Immature natural killer cell (primary cell): ENCODE measurements around the gene AXIN1. TPM values are rescaled to one million over a fixed set of nuclear protein-coding genes. Genes with fewer than 3 reads are reported as not detected.

Source experiments
- DNase-seq, 3 donors: peaks; one replicate each; pipeline ENCODE4 v3.0.0; 2022; ENCODE audit warnings: mixed read lengths in 1 of 3
- H3K27ac Mint-ChIP-seq, 6 donors: one replicate each; pipeline ENCODE4 v1.8.0; 2020; ENCODE audit warnings: mixed read lengths in 6 of 6, mild to moderate bottlenecking in 5 of 6, inconsistent platforms in 4 of 6, moderate library complexity in 3 of 6
- H3K27me3 Mint-ChIP-seq, 3 donors: one replicate each; pipeline ENCODE4 v1.8.0; 2020 to 2021; ENCODE audit warnings: low read depth in 3 of 3, mild to moderate bottlenecking in 3 of 3, mixed read lengths in 3 of 3, moderate library complexity in 3 of 3, inconsistent platforms in 1 of 3
- H3K36me3 Mint-ChIP-seq, 3 donors: one replicate each; pipeline ENCODE4 v1.8.0; 2020; ENCODE audit warnings: mixed read lengths in 3 of 3, inconsistent platforms in 2 of 3, mild to moderate bottlenecking in 2 of 3
- H3K4me1 Mint-ChIP-seq, 2 donors: one replicate each; pipeline ENCODE4 v1.8.0; 2020; ENCODE audit warnings: inconsistent platforms in 2 of 2, mild to moderate bottlenecking in 2 of 2, mixed read lengths in 2 of 2, moderate library complexity in 1 of 2
- H3K4me3 Mint-ChIP-seq, 5 donors: one replicate each; pipeline ENCODE4 v1.8.0; 2020; ENCODE audit warnings: mild to moderate bottlenecking in 5 of 5, mixed read lengths in 5 of 5, inconsistent platforms in 3 of 5, moderate library complexity in 3 of 5
- H3K9me3 Mint-ChIP-seq, 6 donors: one replicate each; pipeline ENCODE4 v1.8.0; 2020; ENCODE audit warnings: mild to moderate bottlenecking in 6 of 6, mixed read lengths in 6 of 6, inconsistent platforms in 4 of 6, moderate library complexity in 3 of 6
- polyA plus RNA-seq, 3 donors: library from polyadenylated mRNA; unstranded; fragments of 300-500 nt; fragmentation: Illumina TruSeq; gene quantifications; one replicate each; pipeline ENCODE4 v1.2.3, GENCODE V29; 2021

Gene AXIN1
- polyA plus RNA-seq, 3 donors from 2014 or later, result 1.9 to 12.5 (median 5.2) TPM

- no peak for DNase-seq
- peaks cover 0 to 8% (median 4%) of the 10 kb centered on the region in 3 donors for H3K36me3 Mint-ChIP-seq
- peaks cover 0 to 4% of the 10 kb centered on the region in 2 donors for H3K4me1 Mint-ChIP-seq
- H3K27me3 Mint-ChIP-seq, result peaks cover 0 to 15% (median 13%) of the 10 kb centered on the region in 3 donors
- H3K4me3 Mint-ChIP-seq, result no peak overlapping the region
- no peak overlapping the region for H3K27ac Mint-ChIP-seq
- H3K9me3 Mint-ChIP-seq, result no peaks in the 10 kb centered on the region
Observed at GRCh38 chr16:285146-286055, 67.1 kb downstream of the AXIN1 start.

GRCh38 chr16:284204-285120, 68.1 kb downstream of the AXIN1 start:
- Mint-ChIP-seq H3K27ac (no peak overlapping the region), H3K36me3 (peaks cover 0 to 8% (median 4%) of the 10 kb centered on the region in 3 donors), H3K4me1 (peaks cover under 1 to 4% of the 10 kb centered on the region in 2 donors), H3K9me3 (no peaks in the 10 kb centered on the region), H3K4me3 (no peak overlapping the region), H3K27me3 (peaks cover 0 to 15% (median 13%) of the 10 kb centered on the region in 3 donors)
- no peak for DNase-seq

GRCh38 chr16:283033-283805, 69.3 kb downstream of the AXIN1 start, which contains the start of gene PDIA2:
Gene PDIA2, plus strand, starts transcription at chr16:283164. Its CDS starts 6 bp downstream, at chr16:283170.
- H3K4me1 Mint-ChIP-seq, result peaks cover 10 to 12% of the 10 kb centered on the region in 2 donors
- H3K27ac Mint-ChIP-seq, result no peak within 1 kb of the TSS
- no peaks in the 10 kb centered on the region for H3K9me3 Mint-ChIP-seq
- peaks cover 7 to 18% (median 13%) of the 10 kb centered on the region in 3 donors for H3K27me3 Mint-ChIP-seq
- DNase-seq, result no peak
- peaks cover 0 to 8% (median 4%) of the 10 kb centered on the region in 3 donors for H3K36me3 Mint-ChIP-seq
- no peak within 1 kb of the TSS for H3K4me3 Mint-ChIP-seq

GRCh38 chr16:282491-282890, 70.0 kb downstream of the AXIN1 start:
- Mint-ChIP-seq H3K4me3 (no peak overlapping the region), H3K27ac (no peak overlapping the region), H3K27me3 (peaks cover 7 to 18% (median 10%) of the 10 kb centered on the region in 3 donors), H3K9me3 (no peaks in the 10 kb centered on the region), H3K4me1 (peaks cover 10 to 12% of the 10 kb centered on the region in 2 donors), H3K36me3 (peaks cover 0 to 4% (median 0%) of the 10 kb centered on the region in 3 donors)
- no peak for DNase-seq

- Mint-ChIP-seq H3K4me3 (no peak overlapping the region), H3K4me1 (peaks cover 10 to 12% of the 10 kb centered on the region in 2 donors), H3K36me3 (peaks cover 0 to 4% (median 0%) of the 10 kb centered on the region in 3 donors), H3K27ac (no peak overlapping the region), H3K9me3 (no peaks in the 10 kb centered on the region), H3K27me3 (peaks cover 10 to 15% (median 12%) of the 10 kb centered on the region in 3 donors)
- no peak for DNase-seq
Observed at GRCh38 chr16:281660-282255, 70.8 kb downstream of the AXIN1 start.

GRCh38 chr16:280991-281659, 71.4 kb downstream of the AXIN1 start:
- H3K9me3 Mint-ChIP-seq, result no peaks in the 10 kb centered on the region
- DNase-seq, result no peak
- H3K27ac Mint-ChIP-seq, result no peak overlapping the region
- peaks cover 10 to 12% of the 10 kb centered on the region in 2 donors for H3K4me1 Mint-ChIP-seq
- H3K27me3 Mint-ChIP-seq, result peaks cover 6 to 12% (median 12%) of the 10 kb centered on the region in 3 donors
- H3K36me3 Mint-ChIP-seq, result no peaks in the 10 kb centered on the region
- H3K4me3 Mint-ChIP-seq, result no peak overlapping the region

- no peak for DNase-seq
- H3K27ac Mint-ChIP-seq, result no peak within 1 kb of the TSS
- H3K4me1 Mint-ChIP-seq, result peaks cover 10 to 13% of the 10 kb centered on the region in 2 donors
- no peak within 1 kb of the TSS for H3K4me3 Mint-ChIP-seq
- H3K27me3 Mint-ChIP-seq, result peaks cover 6 to 12% (median 12%) of the 10 kb centered on the region in 3 donors
- no peaks in the 10 kb centered on the region for H3K9me3 Mint-ChIP-seq
- H3K36me3 Mint-ChIP-seq, result no peaks in the 10 kb centered on the region
Observed at GRCh38 chr16:280552-280951, 72.0 kb downstream of the AXIN1 start, which contains the start of gene ARHGDIG. Gene ARHGDIG, plus strand, starts transcription at chr16:280591. Its CDS starts 90 bp downstream, at chr16:280681.

GRCh38 chr16:280005-280460, 72.5 kb downstream of the AXIN1 start:
- Mint-ChIP-seq H3K4me1 (peaks cover 10 to 13% of the 10 kb centered on the region in 2 donors), H3K4me3 (no peak overlapping the region), H3K27me3 (peaks cover 6 to 15% (median 12%) of the 10 kb centered on the region in 3 donors), H3K9me3 (no peaks in the 10 kb centered on the region), H3K27ac (no peak overlapping the region), H3K36me3 (no peaks in the 10 kb centered on the region)
- no peak for DNase-seq

GRCh38 chr16:279531-279930, 73.0 kb downstream of the AXIN1 start:
- H3K27ac Mint-ChIP-seq, result no peak overlapping the region
- no peak overlapping the region for H3K4me3 Mint-ChIP-seq
- DNase-seq, result no peak
- no peaks in the 10 kb centered on the region for H3K36me3 Mint-ChIP-seq
- H3K27me3 Mint-ChIP-seq, result peaks cover 8 to 15% (median 12%) of the 10 kb centered on the region in 3 donors
- H3K4me1 Mint-ChIP-seq, result peaks cover 10 to 13% of the 10 kb centered on the region in 2 donors
- H3K9me3 Mint-ChIP-seq, result no peaks in the 10 kb centered on the region

- Mint-ChIP-seq H3K27me3 (peaks cover 8 to 15% (median 12%) of the 10 kb centered on the region in 3 donors), H3K4me3 (peak overlapping the region in 3 of 5 donors; percentile 1 to 24 (median 18)), H3K36me3 (no peaks in the 10 kb centered on the region), H3K27ac (no peak overlapping the region), H3K9me3 (no peaks in the 10 kb centered on the region), H3K4me1 (peaks cover 10 to 13% of the 10 kb centered on the region in 2 donors)
- peak; percentile 38 to 44 (median 41) for DNase-seq
Observed at GRCh38 chr16:278863-279366, 73.6 kb downstream of the AXIN1 start.

- DNase-seq, result no peak
- Mint-ChIP-seq H3K4me1 (peaks cover 10 to 13% of the 10 kb centered on the region in 2 donors), H3K9me3 (no peaks in the 10 kb centered on the region), H3K27me3 (peaks cover 7 to 12% (median 8%) of the 10 kb centered on the region in 3 donors), H3K27ac (no peak overlapping the region), H3K4me3 (peak overlapping the region; percentile 53 to 68 (median 60)), H3K36me3 (no peaks in the 10 kb centered on the region)
Observed at GRCh38 chr16:276426-277077, 76.0 kb downstream of the AXIN1 start.
